Renal cortex interstitium (tissue), 15 donors: ENCODE measurements around the gene LRP4. TPM values are rescaled to one million over a fixed set of nuclear protein-coding genes. Genes with fewer than 3 reads are reported as not detected.
"Not testable (repeated sequence)": the region's sequence is repeated elsewhere in the genome, so short reads cannot be mapped to it uniquely, and the experiment has no call there.

Source experiments
- DNase-seq, 11 donors: peaks; one replicate each; pipeline ENCODE4 v3.0.0-alpha.2; 2013; ENCODE audit warnings: low read depth in 9 of 11, low spot score in 4 of 11; ENCODE audit errors: extremely low read depth in 1 of 11
- long read RNA-seq, 16 experiments: transcript quantifications; one replicate each; lab custom pipeline, GENCODE V29; 2026
- polyA plus RNA-seq, 3 donors: library from polyadenylated mRNA; unstranded; fragments of 120-200 nt; gene quantifications; one replicate each; pipeline ENCODE4 v1.2.1, GENCODE V29; 2013; ENCODE audit not compliant: insufficient read length in 3 of 3

LRP4 gene, protein sequence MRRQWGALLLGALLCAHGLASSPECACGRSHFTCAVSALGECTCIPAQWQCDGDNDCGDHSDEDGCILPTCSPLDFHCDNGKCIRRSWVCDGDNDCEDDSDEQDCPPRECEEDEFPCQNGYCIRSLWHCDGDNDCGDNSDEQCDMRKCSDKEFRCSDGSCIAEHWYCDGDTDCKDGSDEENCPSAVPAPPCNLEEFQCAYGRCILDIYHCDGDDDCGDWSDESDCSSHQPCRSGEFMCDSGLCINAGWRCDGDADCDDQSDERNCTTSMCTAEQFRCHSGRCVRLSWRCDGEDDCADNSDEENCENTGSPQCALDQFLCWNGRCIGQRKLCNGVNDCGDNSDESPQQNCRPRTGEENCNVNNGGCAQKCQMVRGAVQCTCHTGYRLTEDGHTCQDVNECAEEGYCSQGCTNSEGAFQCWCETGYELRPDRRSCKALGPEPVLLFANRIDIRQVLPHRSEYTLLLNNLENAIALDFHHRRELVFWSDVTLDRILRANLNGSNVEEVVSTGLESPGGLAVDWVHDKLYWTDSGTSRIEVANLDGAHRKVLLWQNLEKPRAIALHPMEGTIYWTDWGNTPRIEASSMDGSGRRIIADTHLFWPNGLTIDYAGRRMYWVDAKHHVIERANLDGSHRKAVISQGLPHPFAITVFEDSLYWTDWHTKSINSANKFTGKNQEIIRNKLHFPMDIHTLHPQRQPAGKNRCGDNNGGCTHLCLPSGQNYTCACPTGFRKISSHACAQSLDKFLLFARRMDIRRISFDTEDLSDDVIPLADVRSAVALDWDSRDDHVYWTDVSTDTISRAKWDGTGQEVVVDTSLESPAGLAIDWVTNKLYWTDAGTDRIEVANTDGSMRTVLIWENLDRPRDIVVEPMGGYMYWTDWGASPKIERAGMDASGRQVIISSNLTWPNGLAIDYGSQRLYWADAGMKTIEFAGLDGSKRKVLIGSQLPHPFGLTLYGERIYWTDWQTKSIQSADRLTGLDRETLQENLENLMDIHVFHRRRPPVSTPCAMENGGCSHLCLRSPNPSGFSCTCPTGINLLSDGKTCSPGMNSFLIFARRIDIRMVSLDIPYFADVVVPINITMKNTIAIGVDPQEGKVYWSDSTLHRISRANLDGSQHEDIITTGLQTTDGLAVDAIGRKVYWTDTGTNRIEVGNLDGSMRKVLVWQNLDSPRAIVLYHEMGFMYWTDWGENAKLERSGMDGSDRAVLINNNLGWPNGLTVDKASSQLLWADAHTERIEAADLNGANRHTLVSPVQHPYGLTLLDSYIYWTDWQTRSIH (N-terminal part only)
- 10 to 100 TPM; 28.3 to 33.2 (median 30.5) TPM for polyA plus RNA-seq
- long read RNA-seq, donor 1, result 0 reads
- long read RNA-seq, donor 2, partial matches to known transcripts, result 7 of 7 reads
- long read RNA-seq, donor 2, other reads (novel, unspliced or antisense), result 0 of 7 reads
- long read RNA-seq, donor 3, partial matches to known transcripts, result 0 of 1 reads
- long read RNA-seq, donor 3, other reads (novel, unspliced or antisense), result 0 of 1 reads
- long read RNA-seq, donor 4, partial matches to known transcripts, result 37 of 38 reads
- long read RNA-seq, donor 4, other reads (novel, unspliced or antisense), result 0 of 38 reads
- long read RNA-seq, donor 5, result 0 reads
- long read RNA-seq, donor 6, result 0 reads
- long read RNA-seq, donor 7, full-length matches to known transcripts, result 1 of 1 reads
- long read RNA-seq, donor 7, partial matches to known transcripts, result 0 of 1 reads
- long read RNA-seq, donor 7, other reads (novel, unspliced or antisense), result 0 of 1 reads
- long read RNA-seq, donor 8, full-length matches to known transcripts, result 3 of 3 reads
- long read RNA-seq, donor 8, partial matches to known transcripts, result 0 of 3 reads
- long read RNA-seq, donor 8, other reads (novel, unspliced or antisense), result 0 of 3 reads
- long read RNA-seq, donor 9, result 0 reads
- long read RNA-seq, donor 10, partial matches to known transcripts, result 0 of 1 reads
- long read RNA-seq, donor 10, other reads (novel, unspliced or antisense), result 0 of 1 reads
- long read RNA-seq, donor 11, partial matches to known transcripts, result 6 of 6 reads
- long read RNA-seq, donor 11, other reads (novel, unspliced or antisense), result 0 of 6 reads
- long read RNA-seq, donor 12, partial matches to known transcripts, result 0 of 1 reads
- long read RNA-seq, donor 12, other reads (novel, unspliced or antisense), result 0 of 1 reads
- long read RNA-seq, donor 13, result 0 reads
- long read RNA-seq, donor 14, partial matches to known transcripts, result 0 of 1 reads
- long read RNA-seq, donor 14, other reads (novel, unspliced or antisense), result 0 of 1 reads
- long read RNA-seq, donor 15, result 0 reads
- long read RNA-seq, donor 16, partial matches to known transcripts, result 0 of 1 reads
- long read RNA-seq, donor 16, other reads (novel, unspliced or antisense), result 0 of 1 reads

DNA sequence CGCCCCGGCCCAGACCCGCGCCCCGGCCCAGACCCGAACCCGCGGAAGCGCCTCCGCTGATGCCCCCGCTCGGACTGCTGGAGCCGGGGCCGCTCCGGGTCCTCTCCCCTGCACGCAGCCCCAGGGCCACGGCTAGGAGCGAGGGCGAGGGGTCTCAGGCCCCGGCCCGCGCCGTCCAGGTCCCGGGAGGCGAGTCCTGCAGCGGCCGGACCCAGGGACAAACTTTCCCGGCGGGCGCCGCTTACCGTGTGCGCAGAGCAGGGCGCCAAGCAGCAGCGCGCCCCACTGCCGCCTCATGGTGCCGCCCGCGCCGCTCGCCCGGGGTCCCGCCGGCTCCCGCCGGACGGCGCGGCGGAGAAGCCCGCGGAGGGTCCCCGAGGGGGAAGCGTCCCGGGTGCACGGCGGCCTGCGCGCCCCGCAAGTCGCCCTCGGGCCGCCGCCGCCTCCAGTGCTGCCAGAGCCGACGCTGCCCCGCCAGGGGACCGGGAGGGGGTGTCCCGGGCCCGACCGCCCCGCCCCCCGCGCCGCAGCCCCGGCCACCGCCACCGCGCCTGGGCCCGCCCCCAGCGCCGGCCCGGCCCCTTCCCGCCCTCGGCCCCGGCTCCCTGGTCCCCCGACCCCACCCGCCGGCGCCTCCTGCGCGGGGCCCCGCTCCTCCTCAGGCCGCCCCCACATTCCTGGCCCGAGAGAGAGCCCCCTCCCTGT is at the start of gene LRP4:
Gene LRP4 (minus strand): TSS at position 468 of the 705 bp plus-strand sequence. CDS start 171 bp downstream, at position 297.
- peak in 1 of 11 donors; percentile 49 for DNase-seq

- DNase-seq, result no peak
Observed at GRCh38 chr11:46967962-46968361, 49.6 kb upstream of the LRP4 start.

DNA sequence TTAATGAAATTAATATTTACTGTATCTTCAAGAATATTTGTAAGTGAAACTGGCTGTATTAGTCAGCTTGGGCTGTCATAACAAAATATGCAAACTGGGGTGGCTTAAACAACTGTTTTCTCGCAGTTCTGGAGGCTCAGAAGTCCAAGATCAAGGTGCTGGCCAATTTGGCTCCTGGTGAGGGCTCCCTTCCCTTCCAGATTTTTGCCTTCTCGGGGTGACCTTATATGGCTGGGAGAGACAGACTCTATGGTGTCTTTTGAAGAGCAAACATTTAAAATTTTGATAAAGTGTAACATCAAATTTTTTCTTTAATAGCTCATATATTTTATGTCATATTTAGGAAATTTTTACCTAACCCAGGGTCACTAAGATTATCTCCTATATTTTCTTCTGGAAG is 48.4 kb upstream of the LRP4 start:
- DNase-seq, result no peak

DNA sequence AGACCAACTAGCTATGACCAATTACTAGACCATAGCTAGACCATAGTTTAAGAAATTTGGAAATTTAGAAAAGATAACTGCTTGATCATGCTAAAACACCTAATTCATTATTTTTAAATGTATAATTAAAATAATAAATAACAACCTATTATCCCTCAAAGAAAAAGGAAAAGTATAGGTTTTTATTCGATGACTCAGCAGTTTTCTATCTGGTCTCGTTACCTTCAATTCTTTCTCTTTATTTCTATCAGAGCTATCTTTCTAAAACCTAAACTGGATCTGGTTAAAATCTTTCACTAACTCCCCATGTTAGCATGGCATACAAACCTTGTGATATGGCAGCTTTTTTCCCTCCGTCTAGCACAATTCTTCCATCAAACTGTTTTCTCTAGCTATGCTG is 45.5 kb upstream of the LRP4 start:
- no peak for DNase-seq

- DNase-seq, result not testable (repeated sequence)
Observed at GRCh38 chr11:46961886-46962285, 43.5 kb upstream of the LRP4 start.

DNA sequence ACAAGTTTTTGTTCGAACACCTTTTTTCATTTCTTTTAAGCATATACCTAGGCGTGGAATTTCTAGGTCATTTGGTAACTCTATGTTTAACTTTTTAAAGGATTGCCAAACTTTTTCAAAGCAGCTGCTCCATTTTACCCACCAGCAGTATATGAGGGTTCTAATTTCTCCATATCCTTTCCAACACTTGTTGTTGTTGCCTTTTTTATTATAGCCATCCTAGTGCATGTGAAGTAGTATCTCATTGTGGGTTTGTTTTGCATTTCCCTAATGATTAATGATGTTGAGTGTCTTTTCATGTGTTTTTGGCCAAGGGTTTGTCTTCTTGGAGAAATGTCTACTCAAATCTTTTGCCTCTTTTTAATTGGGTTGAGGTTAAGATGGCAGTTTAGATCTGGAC is 42.7 kb upstream of the LRP4 start:
- no peak for DNase-seq

- DNase-seq, result no peak
Observed at GRCh38 chr11:46958777-46959176, 40.4 kb upstream of the LRP4 start.

GRCh38 chr11:46953093-46953492 is 34.7 kb upstream of the LRP4 start:
- no peak for DNase-seq

DNA sequence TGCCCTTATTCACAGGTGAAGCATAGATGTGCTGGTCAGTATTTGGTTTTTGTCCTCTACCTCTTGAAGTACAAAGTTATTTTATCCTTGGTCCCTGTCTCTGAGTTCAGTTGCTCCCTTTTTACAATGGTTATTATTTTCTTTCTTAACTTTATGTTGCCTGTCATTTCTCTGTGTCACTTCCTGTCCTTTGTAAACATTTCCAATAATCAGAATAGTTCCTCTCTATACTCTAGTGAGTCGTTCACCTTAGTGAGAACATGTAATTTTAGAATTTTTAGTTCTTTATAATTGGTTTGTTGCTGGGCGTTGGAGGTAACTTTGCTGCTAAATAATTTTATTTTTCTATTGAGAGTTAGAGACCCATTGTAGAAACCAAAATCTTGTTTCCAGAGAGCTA is 34.2 kb upstream of the LRP4 start:
- DNase-seq, result no peak

DNA sequence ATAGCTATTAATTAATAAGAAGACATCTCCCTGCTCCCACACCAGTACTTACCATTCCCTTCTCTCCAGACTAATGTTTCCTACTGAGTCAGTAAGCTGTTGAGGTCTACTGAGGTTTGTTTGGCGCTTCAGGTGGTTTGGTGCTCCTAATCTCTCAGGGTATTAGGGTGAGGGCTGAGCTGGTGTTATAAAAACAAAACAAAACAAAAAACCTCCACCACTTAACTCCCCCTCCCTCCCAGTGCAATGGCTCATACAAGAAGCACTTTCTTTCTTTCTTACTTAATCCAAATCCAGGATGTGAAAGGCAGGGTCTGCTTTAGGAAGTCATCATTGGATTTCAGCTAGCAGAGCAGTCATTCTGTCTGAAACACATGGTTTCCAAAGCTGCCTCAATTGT is 33.5 kb upstream of the LRP4 start:
- DNase-seq, result no peak

- no peak for DNase-seq
Observed at GRCh38 chr11:46949297-46949696, 30.9 kb upstream of the LRP4 start.

- no peak for DNase-seq
Observed at GRCh38 chr11:46948378-46949131, 30.2 kb upstream of the LRP4 start.

DNA sequence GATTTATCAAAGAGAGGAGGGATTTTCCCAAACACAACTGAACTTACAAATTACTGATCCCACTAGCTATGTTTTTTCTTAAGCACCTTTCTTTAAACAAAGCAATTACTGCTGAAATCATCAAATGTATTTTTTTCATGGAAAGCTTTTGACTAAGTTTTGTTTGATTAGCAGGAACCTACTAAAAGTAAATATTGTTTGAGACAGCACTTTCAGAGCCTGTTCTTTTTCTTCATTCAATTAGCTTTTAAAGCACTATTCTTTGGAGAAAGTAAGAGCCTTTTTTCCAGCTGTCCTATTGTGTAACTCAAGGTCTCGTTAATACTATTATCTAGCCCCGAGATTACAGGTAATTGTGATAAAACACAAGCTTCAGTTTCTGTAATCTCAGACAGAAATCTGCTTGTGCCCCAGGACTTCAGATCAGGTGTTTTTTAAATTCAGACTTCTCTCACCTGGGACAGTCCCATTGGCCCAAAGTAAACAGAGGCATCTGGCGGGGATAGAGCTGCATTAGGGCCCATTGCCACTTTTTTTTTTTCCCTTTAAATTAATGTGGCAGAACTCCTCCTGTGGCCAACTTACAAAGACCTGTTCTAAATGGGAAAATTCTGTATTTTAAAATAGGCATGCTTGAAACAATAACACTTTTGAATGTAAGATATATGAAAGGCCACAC is 29.2 kb upstream of the LRP4 start:
- no peak for DNase-seq

DNA sequence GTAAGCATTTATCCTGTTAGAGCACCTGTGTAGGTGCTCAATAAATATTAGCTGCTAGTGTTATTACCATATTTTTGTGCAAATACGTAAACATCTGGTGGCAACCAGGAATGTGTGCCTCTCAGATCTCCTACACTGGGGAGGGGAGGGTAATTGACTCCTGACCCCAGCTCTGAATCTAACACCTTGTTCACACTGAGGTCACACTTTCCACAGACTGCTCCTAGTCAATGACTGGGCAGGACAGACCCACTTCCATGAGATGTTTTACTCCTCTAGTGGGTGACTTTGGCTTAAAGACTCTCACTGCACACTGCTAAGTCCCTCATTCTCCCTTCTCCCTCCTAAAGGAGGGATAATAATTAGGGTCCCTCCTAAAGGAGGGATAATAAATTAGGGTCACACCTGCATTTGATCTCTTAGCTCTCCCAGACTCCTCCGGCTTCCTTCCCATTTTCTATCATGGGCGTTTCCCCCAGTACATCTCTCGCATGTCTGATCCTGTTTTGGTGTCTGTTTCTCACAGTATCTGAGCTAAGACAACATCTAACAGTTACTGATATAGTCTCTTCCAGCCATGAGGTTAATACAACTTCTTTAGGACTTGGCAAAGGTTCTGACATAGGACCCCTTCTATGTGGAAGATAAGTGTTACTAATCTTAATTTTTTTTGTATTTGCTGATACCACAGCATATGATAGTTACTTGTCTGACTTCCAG is 26.2 kb upstream of the LRP4 start:
- DNase-seq, result no peak

- DNase-seq, result no peak
Observed at GRCh38 chr11:46942172-46942571, 23.8 kb upstream of the LRP4 start.
